Measurements from ENCODE around the gene C17orf58.

DNA sequence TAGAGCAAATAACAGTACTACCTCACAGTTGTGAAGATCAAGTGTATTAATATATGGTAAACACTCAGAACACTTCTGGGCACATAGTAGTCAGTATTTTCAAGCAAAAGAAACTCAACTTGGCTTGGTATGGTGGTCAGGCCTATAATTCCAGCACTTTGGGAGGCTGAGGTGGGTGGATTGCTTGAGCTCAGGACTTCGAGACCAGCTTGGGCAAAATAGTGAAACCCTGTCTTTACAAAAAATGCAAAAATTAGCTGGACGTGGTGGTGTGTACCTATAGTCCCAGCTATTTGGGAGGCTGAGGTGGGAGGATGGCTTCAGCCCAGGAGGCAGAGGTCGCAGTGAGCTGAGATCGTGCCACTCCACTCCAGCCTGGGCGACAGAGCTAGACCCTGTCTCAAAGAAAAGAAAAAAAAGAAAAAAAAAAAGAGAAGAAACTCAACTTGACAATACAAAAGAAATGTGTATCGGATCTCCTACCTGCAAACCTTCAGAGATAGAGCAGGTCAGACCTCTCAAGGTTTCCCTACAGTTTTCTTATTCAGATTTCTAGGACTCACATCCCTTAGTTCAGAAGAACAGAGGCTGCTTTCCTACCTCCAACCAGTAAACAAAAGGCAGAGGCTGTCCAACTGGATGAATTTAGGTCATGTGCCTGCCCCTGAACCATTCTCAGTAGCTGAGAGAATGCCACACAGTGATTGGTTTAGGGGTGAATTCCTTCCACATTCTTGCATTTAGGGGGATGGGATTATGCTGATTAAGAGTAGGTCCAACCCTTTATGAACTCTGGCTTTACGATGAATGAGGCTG is 37.6 kb upstream of the C17orf58 start:
- TF ChIP-seq, protein P1, sequence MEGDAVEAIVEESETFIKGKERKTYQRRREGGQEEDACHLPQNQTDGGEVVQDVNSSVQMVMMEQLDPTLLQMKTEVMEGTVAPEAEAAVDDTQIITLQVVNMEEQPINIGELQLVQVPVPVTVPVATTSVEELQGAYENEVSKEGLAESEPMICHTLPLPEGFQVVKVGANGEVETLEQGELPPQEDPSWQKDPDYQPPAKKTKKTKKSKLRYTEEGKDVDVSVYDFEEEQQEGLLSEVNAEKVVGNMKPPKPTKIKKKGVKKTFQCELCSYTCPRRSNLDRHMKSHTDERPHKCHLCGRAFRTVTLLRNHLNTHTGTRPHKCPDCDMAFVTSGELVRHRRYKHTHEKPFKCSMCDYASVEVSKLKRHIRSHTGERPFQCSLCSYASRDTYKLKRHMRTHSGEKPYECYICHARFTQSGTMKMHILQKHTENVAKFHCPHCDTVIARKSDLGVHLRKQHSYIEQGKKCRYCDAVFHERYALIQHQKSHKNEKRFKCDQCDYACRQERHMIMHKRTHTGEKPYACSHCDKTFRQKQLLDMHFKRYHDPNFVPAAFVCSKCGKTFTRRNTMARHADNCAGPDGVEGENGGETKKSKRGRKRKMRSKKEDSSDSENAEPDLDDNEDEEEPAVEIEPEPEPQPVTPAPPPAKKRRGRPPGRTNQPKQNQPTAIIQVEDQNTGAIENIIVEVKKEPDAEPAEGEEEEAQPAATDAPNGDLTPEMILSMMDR (IDR thresholded peaks at IDR 0.05), result no peak
- TF ChIP-seq POLR2AphosphoS5 (IDR thresholded peaks at IDR 0.05; ENCODE audit: low read depth, low read length) (no peak), REST (IDR thresholded peaks at IDR 0.05; ENCODE audit: insufficient read depth in 1 of 2, low read depth in 2 of 2, low read length in 1 of 2) (no peak), TCF7L2 (IDR thresholded peaks at IDR 0.05; ENCODE audit: low read depth, low read length) (no peak)

All from Panc1 (cell line).